Measurements from ENCODE around the gene SLC8A1. TPM values are rescaled to one million over a fixed set of nuclear protein-coding genes. Genes with fewer than 3 reads are reported as not detected.
A peak's percentile ranks its signal among the peaks of the same experiment; 100 is the strongest.

Gene SLC8A1
- total RNA-seq, 1 donor from 2014 or later: 34.8 TPM

DNA sequence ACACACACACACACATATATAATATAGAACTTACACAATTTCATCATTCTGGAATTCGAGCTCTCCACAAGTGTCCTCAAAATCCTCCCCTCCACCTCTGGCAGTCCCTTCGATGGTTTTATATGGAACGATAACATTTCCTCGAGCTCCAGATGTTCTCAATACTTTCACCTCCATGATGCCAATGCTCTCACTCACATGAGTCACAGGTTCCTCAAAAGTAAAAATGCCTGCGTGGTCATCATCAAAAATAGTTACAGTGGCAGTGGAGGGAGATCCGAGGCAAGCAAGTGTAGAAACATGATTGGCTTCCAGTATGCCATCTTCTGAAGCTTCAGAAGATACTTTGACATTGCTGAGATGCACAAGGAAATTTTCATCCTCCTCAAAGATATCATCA is 23.5 kb downstream of the SLC8A1 start:
- FAIRE-seq (no peak), DNase-seq (ENCODE audit: low read depth) (no peak)
- no peak overlapping the region for H3K27ac ChIP-seq (ENCODE audit: low read depth, low read length)
- H3K36me3 ChIP-seq (ENCODE audit: insufficient read depth, low read length): no peaks in the 10 kb centered on the region
- no peaks in the 10 kb centered on the region for H3K9me3 ChIP-seq (ENCODE audit: insufficient read depth, low read depth, low read length)
- TF ChIP-seq EZH2 (IDR thresholded peaks at IDR 0.05; ENCODE audit: insufficient read depth, low read length): no peak
- H3K27me3 ChIP-seq (ENCODE audit: insufficient read depth, low read length): no peaks in the 10 kb centered on the region
- no peak overlapping the region for H3K27ac Mint-ChIP-seq (ENCODE audit: unreplicated experiment)
- H3K4me3 Mint-ChIP-seq (ENCODE audit: unreplicated experiment): no peak overlapping the region
- no peaks in the 10 kb centered on the region for H3K27me3 Mint-ChIP-seq (ENCODE audit: low read depth, unreplicated experiment)
- H3K4me2 ChIP-seq (ENCODE audit: low read length): no peak overlapping the region
- no peaks in the 10 kb centered on the region for H3K9me3 Mint-ChIP-seq (ENCODE audit: unreplicated experiment)
- no peak overlapping the region for H3K9ac ChIP-seq (ENCODE audit: low read length)
- H3K4me1 ChIP-seq (ENCODE audit: insufficient read depth, low read length): peaks cover 11% of the 10 kb centered on the region
- no peak overlapping the region for H2AFZ ChIP-seq (ENCODE audit: low read depth, low read length)
- H3K4me3 ChIP-seq (ENCODE audit: insufficient read depth, low read depth, low read length): no peak overlapping the region
- H4K20me1 ChIP-seq (ENCODE audit: insufficient read depth, low read length): no peaks in the 10 kb centered on the region
- peaks cover 25% of the 10 kb centered on the region for H3K4me1 Mint-ChIP-seq (ENCODE audit: low read depth, unreplicated experiment)
- no peaks in the 10 kb centered on the region for H3K79me2 ChIP-seq (ENCODE audit: insufficient read depth, low read length)
- peaks cover 16% of the 10 kb centered on the region for H3K36me3 Mint-ChIP-seq (ENCODE audit: low read depth, unreplicated experiment)

DNA sequence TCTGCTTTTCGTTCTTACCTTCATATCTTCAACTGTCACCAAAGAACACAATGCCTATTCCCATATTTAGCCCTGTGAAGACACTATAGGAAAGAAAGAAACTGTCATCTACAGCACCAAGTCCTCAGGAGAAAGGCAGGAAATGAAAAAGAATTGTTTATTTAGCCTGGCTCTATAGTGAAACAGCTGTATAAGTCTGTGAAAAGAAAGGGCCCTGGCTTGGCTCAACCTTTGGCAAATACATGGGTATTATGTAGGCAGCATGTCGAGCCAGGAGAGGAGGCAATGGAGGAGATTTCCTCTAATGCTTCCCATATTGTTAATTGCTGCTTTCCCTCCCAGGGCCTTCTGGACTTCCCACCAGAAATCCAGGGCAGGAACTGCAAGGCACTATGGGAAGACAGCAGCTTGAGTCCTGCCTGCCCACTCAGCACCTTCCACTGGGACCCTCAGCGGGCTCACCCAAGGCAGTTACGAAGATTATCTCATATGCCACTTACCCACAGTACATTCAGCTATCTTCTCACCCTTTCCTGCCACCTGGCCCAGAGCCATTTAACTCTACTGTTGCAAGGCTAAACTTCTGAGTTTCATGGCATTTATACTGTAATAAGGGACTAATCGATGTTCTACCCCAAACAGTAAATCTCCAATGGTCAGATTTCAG is 30.1 kb downstream of the SLC8A1 start:
- Mint-ChIP-seq H3K4me1 (ENCODE audit: low read depth, unreplicated experiment) (peaks cover 8% of the 10 kb centered on the region), H3K4me3 (ENCODE audit: unreplicated experiment) (no peak overlapping the region), H3K9me3 (ENCODE audit: unreplicated experiment) (no peaks in the 10 kb centered on the region), H3K27me3 (ENCODE audit: low read depth, unreplicated experiment) (no peaks in the 10 kb centered on the region), H3K27ac (ENCODE audit: unreplicated experiment) (no peak overlapping the region), H3K36me3 (ENCODE audit: low read depth, unreplicated experiment) (no peaks in the 10 kb centered on the region)
- no peak for TF ChIP-seq EZH2 (IDR thresholded peaks at IDR 0.05; ENCODE audit: insufficient read depth, low read length)
- TF ChIP-seq, protein P1, sequence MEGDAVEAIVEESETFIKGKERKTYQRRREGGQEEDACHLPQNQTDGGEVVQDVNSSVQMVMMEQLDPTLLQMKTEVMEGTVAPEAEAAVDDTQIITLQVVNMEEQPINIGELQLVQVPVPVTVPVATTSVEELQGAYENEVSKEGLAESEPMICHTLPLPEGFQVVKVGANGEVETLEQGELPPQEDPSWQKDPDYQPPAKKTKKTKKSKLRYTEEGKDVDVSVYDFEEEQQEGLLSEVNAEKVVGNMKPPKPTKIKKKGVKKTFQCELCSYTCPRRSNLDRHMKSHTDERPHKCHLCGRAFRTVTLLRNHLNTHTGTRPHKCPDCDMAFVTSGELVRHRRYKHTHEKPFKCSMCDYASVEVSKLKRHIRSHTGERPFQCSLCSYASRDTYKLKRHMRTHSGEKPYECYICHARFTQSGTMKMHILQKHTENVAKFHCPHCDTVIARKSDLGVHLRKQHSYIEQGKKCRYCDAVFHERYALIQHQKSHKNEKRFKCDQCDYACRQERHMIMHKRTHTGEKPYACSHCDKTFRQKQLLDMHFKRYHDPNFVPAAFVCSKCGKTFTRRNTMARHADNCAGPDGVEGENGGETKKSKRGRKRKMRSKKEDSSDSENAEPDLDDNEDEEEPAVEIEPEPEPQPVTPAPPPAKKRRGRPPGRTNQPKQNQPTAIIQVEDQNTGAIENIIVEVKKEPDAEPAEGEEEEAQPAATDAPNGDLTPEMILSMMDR (IDR thresholded peaks at IDR 0.05; ENCODE audit: insufficient read depth, low read depth, low read length): no peak
- Histone ChIP-seq H3K9me3 (ENCODE audit: insufficient read depth, low read depth, low read length) (no peaks in the 10 kb centered on the region), H4K20me1 (ENCODE audit: insufficient read depth, low read length) (no peaks in the 10 kb centered on the region), H3K9ac (ENCODE audit: low read length) (no peak overlapping the region), H3K36me3 (ENCODE audit: insufficient read depth, low read length) (no peaks in the 10 kb centered on the region), H3K4me3 (ENCODE audit: insufficient read depth, low read depth, low read length) (no peak overlapping the region), H3K4me1 (ENCODE audit: insufficient read depth, low read length) (no peaks in the 10 kb centered on the region), H3K27me3 (ENCODE audit: insufficient read depth, low read length) (no peaks in the 10 kb centered on the region), H2AFZ (ENCODE audit: low read depth, low read length) (no peak overlapping the region), H3K79me2 (ENCODE audit: insufficient read depth, low read length) (peaks cover 3% of the 10 kb centered on the region), H3K27ac (ENCODE audit: low read depth, low read length) (no peak overlapping the region), H3K4me2 (ENCODE audit: low read length) (no peak overlapping the region)
- FAIRE-seq (no peak), DNase-seq (ENCODE audit: low read depth) (no peak)

DNA sequence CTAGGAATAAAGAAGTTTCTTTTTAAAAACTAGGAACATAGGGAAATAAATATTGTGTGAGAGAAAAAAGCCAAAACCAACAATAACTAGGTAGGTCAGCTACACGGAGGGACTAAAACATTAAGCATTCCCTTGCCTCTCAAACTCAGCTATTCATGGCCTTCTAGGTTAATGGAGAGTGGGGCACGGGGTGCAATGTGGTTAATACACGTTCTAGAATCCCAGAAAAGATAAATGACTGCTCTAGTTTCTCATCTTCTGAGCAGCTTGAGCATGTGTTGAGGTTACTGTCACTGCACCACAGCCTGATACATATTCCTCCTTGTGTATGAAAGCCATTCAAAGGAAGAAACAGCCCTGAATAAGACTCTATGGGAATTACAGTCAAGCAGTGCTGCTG is 31.4 kb downstream of the SLC8A1 start:
- H3K27me3 ChIP-seq (ENCODE audit: insufficient read depth, low read length): no peaks in the 10 kb centered on the region
- FAIRE-seq (no peak), DNase-seq (ENCODE audit: low read depth) (peak; percentile 54)
- H3K9me3 ChIP-seq (ENCODE audit: insufficient read depth, low read depth, low read length): no peaks in the 10 kb centered on the region
- no peak overlapping the region for H2AFZ ChIP-seq (ENCODE audit: low read depth, low read length)
- TF ChIP-seq EZH2 (IDR thresholded peaks at IDR 0.05; ENCODE audit: insufficient read depth, low read length): no peak
- TF ChIP-seq, protein P1 (IDR thresholded peaks at IDR 0.05; ENCODE audit: insufficient read depth, low read depth, low read length): no peak
- no peak overlapping the region for H3K4me2 ChIP-seq (ENCODE audit: low read length)
- no peaks in the 10 kb centered on the region for H3K36me3 Mint-ChIP-seq (ENCODE audit: low read depth, unreplicated experiment)
- H3K27ac ChIP-seq (ENCODE audit: low read depth, low read length): no peak overlapping the region
- H4K20me1 ChIP-seq (ENCODE audit: insufficient read depth, low read length): no peaks in the 10 kb centered on the region
- H3K4me1 ChIP-seq (ENCODE audit: insufficient read depth, low read length): no peaks in the 10 kb centered on the region
- H3K36me3 ChIP-seq (ENCODE audit: insufficient read depth, low read length): no peaks in the 10 kb centered on the region
- H3K9me3 Mint-ChIP-seq (ENCODE audit: unreplicated experiment): no peaks in the 10 kb centered on the region
- H3K4me1 Mint-ChIP-seq (ENCODE audit: low read depth, unreplicated experiment): peaks cover 8% of the 10 kb centered on the region
- H3K27me3 Mint-ChIP-seq (ENCODE audit: low read depth, unreplicated experiment): no peaks in the 10 kb centered on the region
- no peak overlapping the region for H3K4me3 ChIP-seq (ENCODE audit: insufficient read depth, low read depth, low read length)
- H3K9ac ChIP-seq (ENCODE audit: low read length): no peak overlapping the region
- H3K4me3 Mint-ChIP-seq (ENCODE audit: unreplicated experiment): no peak overlapping the region
- H3K79me2 ChIP-seq (ENCODE audit: insufficient read depth, low read length): peaks cover 3% of the 10 kb centered on the region
- no peak overlapping the region for H3K27ac Mint-ChIP-seq (ENCODE audit: unreplicated experiment)

Measured in astrocyte (in vitro differentiated cells and primary cell).